Inflammatory macrophage treated with lipopolysaccharide for 4 hours (primary cell): ENCODE results near the gene PPIP5K1.

ENCODE experiments used
- DNase-seq: peaks from one replicate; pipeline ENCODE4 v3.0.0-alpha.2; 2020

PPIP5K1 gene

DNA sequence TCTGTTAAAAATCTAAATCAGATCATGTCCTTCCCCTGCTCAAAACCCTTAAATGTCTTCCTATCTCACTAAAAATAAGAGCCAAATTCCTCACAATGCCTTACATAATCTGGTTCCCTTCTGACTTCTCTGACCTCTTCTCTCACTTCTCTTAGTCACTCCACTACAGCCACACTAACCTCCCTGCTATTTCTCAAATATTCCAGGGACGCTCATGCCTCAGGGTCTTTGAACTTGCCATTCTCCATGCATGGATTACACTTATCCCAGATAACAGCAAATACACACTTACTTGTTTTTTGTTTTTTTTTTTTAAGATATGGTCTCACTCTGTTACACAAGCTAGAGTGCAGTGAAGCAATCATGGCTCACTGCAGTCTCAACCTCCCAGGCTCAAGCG is 105.6 kb downstream of the PPIP5K1 start:
- peak; percentile 27 for DNase-seq
